Fibroblast of villous mesenchyme (primary cell): ENCODE data around the gene BOD1L1. TPM values are rescaled to one million over a fixed set of nuclear protein-coding genes. Genes with fewer than 3 reads are reported as not detected.
A peak's percentile ranks its signal among the peaks of the same experiment; 100 is the strongest.

Experiments used
- DNase-seq: peaks from one replicate; pipeline ENCODE4 v3.0.0-alpha.2; 2010; ENCODE audit warnings: low read depth
- H3K4me3 ChIP-seq: 2 replicates; pipeline ENCODE4 v1.5.1; 2011; ENCODE audit warnings: low read depth, mild to moderate bottlenecking, low read length
- CTCF ChIP-seq: IDR thresholded peaks from 2 replicates; pipeline ENCODE4 v1.5.1; 2012; ENCODE audit warnings: low read depth, mild to moderate bottlenecking, low read length; ENCODE audit not compliant: insufficient read depth
- total RNA-seq: library from RNA; depleted of rRNA; stranded (reverse); fragments of >200 nt; gene quantifications from 2 replicates; pipeline ENCODE4 v1.2.3, GENCODE V29; 2012

BOD1L1 gene
- total RNA-seq, 1 donor = 23.7 TPM

- TF ChIP-seq CTCF = no peak
- H3K4me3 ChIP-seq = peak within 1 kb of the TSS; percentile 77
- no peak for DNase-seq
These were observed 83.5 kb downstream of the BOD1L1 start, which contains the start of gene NKX3-2 for GRCh38 chr4:13543839-13544605. Gene NKX3-2 (minus strand): TSS chr4:13544508. CDS start chr4:13544414, 94 bp downstream.

- H3K4me3 ChIP-seq = peak overlapping the region; percentile 77
- DNase-seq = no peak
- no peak for TF ChIP-seq CTCF
These were observed 84.3 kb downstream of the BOD1L1 start for GRCh38 chr4:13543032-13543838.

- no peak for TF ChIP-seq CTCF
- no peak overlapping the region for H3K4me3 ChIP-seq
- DNase-seq = no peak
These were observed 84.9 kb downstream of the BOD1L1 start for GRCh38 chr4:13542577-13543031.

- H3K4me3 ChIP-seq = no peak overlapping the region
- DNase-seq = no peak
- TF ChIP-seq CTCF = peak; percentile 4
These were observed 85.6 kb downstream of the BOD1L1 start for GRCh38 chr4:13541720-13542576.

- no peak for DNase-seq
- TF ChIP-seq CTCF = no peak
- H3K4me3 ChIP-seq = no peak overlapping the region
These were observed 86.3 kb downstream of the BOD1L1 start for GRCh38 chr4:13541176-13541604.

GRCh38 chr4:13540446-13541175 is 86.9 kb downstream of the BOD1L1 start:
- no peak overlapping the region for H3K4me3 ChIP-seq
- TF ChIP-seq CTCF = no peak
- no peak for DNase-seq
